ENCODE data around the gene ASB7. TPM values are rescaled to one million over a fixed set of nuclear protein-coding genes. Genes with fewer than 3 reads are reported as not detected.
A peak's percentile ranks its signal among the peaks of the same experiment; 100 is the strongest.

Gene ASB7
- total RNA-seq, 4 donors from 2014 or later = 29.9 to 45.3 (median 35.3) TPM

DNA sequence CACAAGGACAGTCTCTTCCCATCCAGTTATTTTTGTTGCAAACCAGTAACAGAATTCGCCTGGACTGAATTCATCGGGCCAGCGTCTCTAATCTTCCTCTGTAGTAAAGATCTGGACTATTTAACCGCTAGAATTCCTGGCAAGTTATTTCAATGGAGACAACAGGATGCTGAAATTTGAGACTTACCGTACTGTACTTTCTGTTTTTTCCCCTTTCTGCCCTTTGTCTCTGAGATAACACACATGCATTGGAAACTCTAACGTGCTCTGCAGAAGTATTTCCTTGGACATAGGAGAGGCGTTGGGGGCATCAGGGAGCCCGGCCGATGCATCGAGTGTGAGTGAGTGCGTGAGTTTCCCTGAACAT is 61.5 kb downstream of the ASB7 start:
- Histone ChIP-seq H3K9me3 (no peaks in the 10 kb centered on the region), H3K27ac (peak overlapping the region in 2 of 4 donors; percentile 2 to 41), H3K36me3 (no peaks in the 10 kb centered on the region), H3K4me3 (no peak overlapping the region), H3K27me3 (no peaks in the 10 kb centered on the region), H3K4me1 (peaks cover 0 to 5% (median 2%) of the 10 kb centered on the region in 4 donors)
- in situ Hi-C loops (cut with MboI; ENCODE audit: low pct_ligation_motif_present in 1 of 4, low pct_unique_long_range_greater_than_20kb in 1 of 4, low sequenced_read_pairs in 3 of 4) = loop anchor here in 1 of 4 donors (25.0 kb wide), 1 partner anchor 198 kb away; no protein-coding TSS in a partner anchor
- intact Hi-C loops (cut with DNase I; ENCODE audit: low total_unique reads) = no loop called here
- 77 to 79% methylated on average over 3 to 11 of the region's 11 CpGs for WGBS, 2 donors (ENCODE audit: low coverage in 1 of 2)
- DNase-seq = no peak
- TF ChIP-seq POLR2AphosphoS5 (IDR thresholded peaks at IDR 0.05) (no peak), POLR2A (IDR thresholded peaks at IDR 0.05) (no peak)

DNA sequence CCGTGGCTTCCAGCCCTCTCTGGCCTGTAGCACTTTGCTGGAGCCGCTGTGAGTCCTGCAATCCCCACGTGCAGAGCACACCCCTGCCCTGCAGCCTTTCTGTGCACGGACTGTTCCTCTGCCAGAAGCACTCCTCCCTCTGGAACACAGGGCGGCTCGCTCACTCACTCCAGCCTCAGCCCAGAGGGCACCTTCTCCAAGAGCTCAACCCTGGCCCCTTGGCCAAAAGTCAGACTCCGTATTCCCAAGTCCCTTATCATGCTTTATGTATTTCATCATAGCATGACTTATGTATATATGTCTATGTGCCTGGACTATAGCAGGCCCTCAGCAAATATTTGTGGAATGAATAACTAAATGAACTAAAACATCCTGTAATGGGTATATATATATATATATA is 63.2 kb downstream of the ASB7 start:
- Histone ChIP-seq H3K4me1 (peaks cover 0 to 5% (median 2%) of the 10 kb centered on the region in 4 donors), H3K4me3 (no peak overlapping the region), H3K27ac (no peak overlapping the region), H3K27me3 (no peaks in the 10 kb centered on the region), H3K9me3 (no peaks in the 10 kb centered on the region), H3K36me3 (no peaks in the 10 kb centered on the region)
- 33 to 66% methylated on average over 2 to 7 of the region's 7 CpGs for WGBS, 2 donors (ENCODE audit: low coverage in 1 of 2)
- in situ Hi-C loops (cut with MboI; ENCODE audit: low pct_ligation_motif_present in 1 of 4, low pct_unique_long_range_greater_than_20kb in 1 of 4, low sequenced_read_pairs in 3 of 4) = loop anchor here in 1 of 4 donors (25.0 kb wide), 1 partner anchor 197 kb away; no protein-coding TSS in a partner anchor
- TF ChIP-seq, protein P1, sequence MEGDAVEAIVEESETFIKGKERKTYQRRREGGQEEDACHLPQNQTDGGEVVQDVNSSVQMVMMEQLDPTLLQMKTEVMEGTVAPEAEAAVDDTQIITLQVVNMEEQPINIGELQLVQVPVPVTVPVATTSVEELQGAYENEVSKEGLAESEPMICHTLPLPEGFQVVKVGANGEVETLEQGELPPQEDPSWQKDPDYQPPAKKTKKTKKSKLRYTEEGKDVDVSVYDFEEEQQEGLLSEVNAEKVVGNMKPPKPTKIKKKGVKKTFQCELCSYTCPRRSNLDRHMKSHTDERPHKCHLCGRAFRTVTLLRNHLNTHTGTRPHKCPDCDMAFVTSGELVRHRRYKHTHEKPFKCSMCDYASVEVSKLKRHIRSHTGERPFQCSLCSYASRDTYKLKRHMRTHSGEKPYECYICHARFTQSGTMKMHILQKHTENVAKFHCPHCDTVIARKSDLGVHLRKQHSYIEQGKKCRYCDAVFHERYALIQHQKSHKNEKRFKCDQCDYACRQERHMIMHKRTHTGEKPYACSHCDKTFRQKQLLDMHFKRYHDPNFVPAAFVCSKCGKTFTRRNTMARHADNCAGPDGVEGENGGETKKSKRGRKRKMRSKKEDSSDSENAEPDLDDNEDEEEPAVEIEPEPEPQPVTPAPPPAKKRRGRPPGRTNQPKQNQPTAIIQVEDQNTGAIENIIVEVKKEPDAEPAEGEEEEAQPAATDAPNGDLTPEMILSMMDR (IDR thresholded peaks at IDR 0.05) = no peak
- no peak for TF ChIP-seq POLR2A (IDR thresholded peaks at IDR 0.05)
- TF ChIP-seq EP300 (IDR thresholded peaks at IDR 0.05; ENCODE audit: low read depth) = no peak
- no peak for TF ChIP-seq POLR2AphosphoS5 (IDR thresholded peaks at IDR 0.05)
- intact Hi-C loops (cut with DNase I; ENCODE audit: low total_unique reads) = no loop called here
- no peak for DNase-seq

DNA sequence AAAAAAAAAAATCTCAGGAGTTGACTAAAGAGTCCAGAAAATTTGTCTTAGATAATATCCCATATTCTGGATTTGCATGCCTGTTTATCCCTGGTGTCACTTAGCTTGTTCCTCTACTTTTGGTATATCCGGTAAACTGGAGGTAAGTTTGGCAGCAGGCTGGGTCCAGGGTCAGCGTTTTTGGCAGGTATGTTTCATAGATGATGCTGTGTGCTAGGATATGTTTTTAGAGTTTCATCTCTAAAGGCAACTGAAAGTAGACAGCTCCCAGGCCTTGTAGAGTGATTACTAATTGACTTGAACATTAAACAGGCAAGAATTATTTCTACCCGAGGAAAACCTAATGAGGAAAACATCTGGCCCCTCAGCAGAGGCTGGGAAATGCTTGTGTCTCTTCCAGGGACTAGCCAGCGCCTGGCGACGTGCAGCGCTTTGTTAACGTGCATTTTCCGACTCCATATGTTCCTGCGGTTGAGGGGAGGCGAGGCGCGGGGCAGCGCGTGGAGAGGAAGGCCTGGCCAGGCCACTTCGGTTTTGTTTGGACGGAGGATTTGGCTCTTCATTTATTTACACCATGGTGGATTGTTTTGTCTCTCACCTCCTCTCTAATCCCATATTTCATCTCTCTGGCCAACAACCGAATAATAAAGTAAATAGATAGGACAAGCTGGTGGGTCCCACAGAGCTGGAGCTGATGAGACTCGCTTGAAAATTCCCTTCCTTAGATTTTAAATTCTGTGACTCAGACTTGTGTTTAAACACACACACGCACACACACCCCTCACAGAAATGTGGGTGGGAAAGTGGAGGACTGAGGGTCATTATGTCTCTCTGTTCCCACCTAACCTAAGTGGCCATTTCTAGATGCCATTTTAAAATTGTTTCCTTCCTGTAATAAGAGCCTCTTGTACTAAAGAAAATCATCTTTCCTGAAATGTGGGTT is 65.3 kb downstream of the ASB7 start:
- 66 to 76% methylated on average over 13 to 20 of the region's 20 CpGs for WGBS, 2 donors (ENCODE audit: low coverage in 1 of 2)
- H3K36me3 ChIP-seq = no peaks in the 10 kb centered on the region
- H3K4me1 ChIP-seq = peaks cover 0 to 5% (median 2%) of the 10 kb centered on the region in 4 donors
- H3K4me3 ChIP-seq = no peak overlapping the region
- TF ChIP-seq POLR2A (IDR thresholded peaks at IDR 0.05) (no peak), POLR2AphosphoS5 (IDR thresholded peaks at IDR 0.05) (peak; percentile 30 to 44 (median 36)), EP300 (IDR thresholded peaks at IDR 0.05; ENCODE audit: low read depth) (no peak)
- peak; percentile 31 for DNase-seq
- H3K27me3 ChIP-seq = no peaks in the 10 kb centered on the region
- intact Hi-C loops (cut with DNase I; ENCODE audit: low total_unique reads) (no loop called here), in situ Hi-C loops (cut with MboI; ENCODE audit: low pct_ligation_motif_present in 1 of 4, low pct_unique_long_range_greater_than_20kb in 1 of 4, low sequenced_read_pairs in 3 of 4) (loop anchor here in 1 of 4 donors (25.0 kb wide), 1 partner anchor 195 kb away; no protein-coding TSS in a partner anchor)
- H3K27ac ChIP-seq = peak overlapping the region; percentile 44 to 71 (median 54)
- no peaks in the 10 kb centered on the region for H3K9me3 ChIP-seq

DNA sequence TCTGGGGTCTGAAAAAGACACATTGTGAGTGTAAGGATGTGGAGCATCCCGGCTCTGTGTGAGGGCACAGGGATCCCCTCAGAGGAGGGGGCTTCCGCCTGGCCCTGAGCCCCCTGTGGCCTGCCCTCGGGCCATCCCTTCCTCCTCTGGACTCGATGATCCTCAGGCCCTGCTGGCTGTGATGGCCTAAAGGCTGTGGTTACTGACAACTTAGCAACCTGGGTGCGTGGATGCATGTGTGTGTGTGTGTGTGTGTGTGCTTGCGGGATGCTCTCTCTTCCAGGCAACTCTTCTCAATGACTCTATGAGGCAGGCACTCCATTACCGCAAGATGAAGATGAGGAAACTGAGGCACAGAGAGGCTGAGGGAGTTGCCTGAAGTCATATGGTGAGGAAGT is 66.0 kb downstream of the ASB7 start:
- H3K4me3 ChIP-seq = no peak overlapping the region
- H3K27me3 ChIP-seq = no peaks in the 10 kb centered on the region
- no peak for DNase-seq
- no peaks in the 10 kb centered on the region for H3K9me3 ChIP-seq
- intact Hi-C loops (cut with DNase I; ENCODE audit: low total_unique reads) (no loop called here), in situ Hi-C loops (cut with MboI; ENCODE audit: low pct_ligation_motif_present in 1 of 4, low pct_unique_long_range_greater_than_20kb in 1 of 4, low sequenced_read_pairs in 3 of 4) (loop anchor here in 1 of 4 donors (25.0 kb wide), 1 partner anchor 194 kb away; no protein-coding TSS in a partner anchor)
- WGBS, 2 donors (ENCODE audit: low coverage in 1 of 2) = 61 to 68% methylated on average over 3 to 7 of the region's 7 CpGs
- peak overlapping the region; percentile 44 to 71 (median 54) for H3K27ac ChIP-seq
- TF ChIP-seq POLR2AphosphoS5 (IDR thresholded peaks at IDR 0.05) (no peak), EP300 (IDR thresholded peaks at IDR 0.05; ENCODE audit: low read depth) (no peak), POLR2A (IDR thresholded peaks at IDR 0.05) (no peak)
- TF ChIP-seq, protein P1 (IDR thresholded peaks at IDR 0.05) = no peak
- H3K4me1 ChIP-seq = peaks cover 0 to 5% (median under 1%) of the 10 kb centered on the region in 4 donors
- H3K36me3 ChIP-seq = no peaks in the 10 kb centered on the region

DNA sequence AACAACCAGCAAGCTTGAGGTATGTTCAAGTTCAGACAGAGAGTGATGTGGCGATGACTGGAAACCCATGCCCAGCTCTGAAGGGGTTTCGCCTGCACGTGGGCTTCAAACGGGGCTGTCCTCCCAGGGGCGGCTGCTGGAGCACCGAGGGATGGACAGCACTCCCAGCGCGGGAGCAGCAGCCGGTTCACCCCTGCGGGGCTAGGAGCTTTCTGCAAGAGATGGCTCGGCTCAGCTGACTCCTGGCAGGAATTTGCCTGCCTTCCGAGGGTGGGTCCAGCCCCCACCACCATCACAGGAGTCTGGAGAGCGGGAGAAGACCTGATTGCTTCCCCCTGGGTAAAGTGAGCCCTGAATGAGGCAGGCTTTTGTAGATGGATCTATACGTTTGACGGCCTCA is 66.9 kb downstream of the ASB7 start:
- H3K27me3 ChIP-seq = no peaks in the 10 kb centered on the region
- WGBS, 2 donors (ENCODE audit: low coverage in 1 of 2) = 84% methylated on average over 15 of the region's 15 CpGs; no CpG with 5 or more reads in 1 of the 2 donors
- H3K4me1 ChIP-seq = peaks cover 0 to 5% (median 0%) of the 10 kb centered on the region in 4 donors
- no peak overlapping the region for H3K27ac ChIP-seq
- no peak overlapping the region for H3K4me3 ChIP-seq
- intact Hi-C loops (cut with DNase I; ENCODE audit: low total_unique reads) (no loop called here), in situ Hi-C loops (cut with MboI; ENCODE audit: low pct_ligation_motif_present in 1 of 4, low pct_unique_long_range_greater_than_20kb in 1 of 4, low sequenced_read_pairs in 3 of 4) (loop anchor here in 1 of 4 donors (25.0 kb wide), 1 partner anchor 193 kb away; no protein-coding TSS in a partner anchor)
- H3K9me3 ChIP-seq = no peaks in the 10 kb centered on the region
- no peak for DNase-seq
- H3K36me3 ChIP-seq = no peaks in the 10 kb centered on the region
- TF ChIP-seq POLR2AphosphoS5 (IDR thresholded peaks at IDR 0.05) (no peak), POLR2A (IDR thresholded peaks at IDR 0.05) (no peak), EP300 (IDR thresholded peaks at IDR 0.05; ENCODE audit: low read depth) (no peak)
- TF ChIP-seq, protein P1 (IDR thresholded peaks at IDR 0.05) = no peak

All from transverse colon (tissue), 4 donors.